HG03159 (cell line): ENCODE data around the gene NCS1.

Source experiments
- ATAC-seq: cut with Tn5 transposase; IDR thresholded peaks from one replicate; pipeline ENCODE4 v1.9.1; 2021; ENCODE audit warnings: mild to moderate bottlenecking, moderate library complexity; ENCODE audit not compliant: unreplicated experiment

The NCS1 gene

DNA sequence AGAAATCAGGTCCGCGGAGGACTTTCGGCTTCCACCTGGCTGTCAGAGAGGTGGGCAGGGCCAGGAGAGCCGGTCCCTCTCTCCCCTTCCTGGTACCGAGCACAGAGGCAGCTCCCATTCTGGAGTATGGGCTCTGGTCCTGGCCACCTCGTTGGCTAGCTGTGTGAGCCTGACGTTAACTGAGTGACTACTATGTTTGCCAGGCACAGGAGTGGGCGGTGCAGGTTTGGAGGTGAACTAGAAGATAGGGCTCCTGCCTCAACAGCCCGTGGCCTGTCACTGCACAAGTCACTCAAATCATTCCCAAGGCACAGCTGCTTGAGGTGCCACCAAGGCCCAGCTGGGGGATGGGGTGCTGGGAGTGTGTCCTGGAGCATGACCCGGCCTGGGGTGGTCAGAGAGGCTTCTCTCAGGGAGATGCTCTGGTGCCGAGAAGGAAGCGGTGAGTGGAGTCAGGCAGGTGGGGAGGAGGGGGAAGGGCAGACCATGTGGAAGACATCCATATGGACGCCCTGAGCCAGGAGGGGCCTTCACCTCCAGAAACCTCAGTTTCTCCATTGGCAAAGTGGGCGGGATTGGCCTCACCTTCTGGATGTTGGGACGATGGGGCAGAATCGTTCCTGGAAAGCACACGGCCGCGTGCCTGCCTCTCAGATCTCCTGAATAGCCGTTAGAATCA lies 39.5 kb downstream of the NCS1 start:
- ATAC-seq = no peak

DNA sequence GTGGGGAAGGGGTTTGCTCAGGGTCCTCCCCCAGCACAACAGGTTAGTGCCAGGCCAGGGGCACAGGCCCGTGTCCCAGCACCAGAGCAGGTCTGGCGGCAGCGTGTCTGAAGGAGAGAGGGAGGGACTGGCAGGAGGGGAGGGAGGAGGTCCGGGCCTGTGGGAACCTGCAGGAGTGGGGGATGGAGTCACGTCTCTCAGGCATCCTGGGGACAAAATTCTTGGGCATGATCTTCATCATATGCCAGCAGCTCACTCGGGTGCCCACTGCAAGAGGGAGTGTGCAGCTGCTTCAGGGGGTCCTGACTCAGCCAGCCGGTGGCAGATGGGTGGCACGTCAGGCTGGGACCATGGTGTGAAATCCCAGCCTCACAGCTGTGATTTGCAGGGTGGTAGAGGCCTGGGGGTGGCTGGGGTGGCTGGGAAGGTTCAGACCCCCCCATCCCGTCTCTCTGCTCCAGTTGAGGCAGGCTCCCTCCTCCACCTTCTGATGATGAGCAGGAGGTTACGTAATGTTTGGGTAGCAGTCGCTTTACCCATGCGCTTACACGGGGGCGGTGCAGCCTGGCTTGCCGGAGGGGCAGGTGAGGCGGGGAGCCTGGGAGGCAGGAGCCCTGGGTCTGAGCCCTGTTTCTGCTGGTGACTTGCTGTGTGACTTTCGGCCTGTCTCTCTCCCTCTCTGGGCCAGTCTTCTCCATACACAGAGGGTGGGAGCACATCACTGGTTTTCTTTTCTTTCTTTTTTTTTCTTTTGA lies 40.5 kb downstream of the NCS1 start:
- ATAC-seq = no peak

DNA sequence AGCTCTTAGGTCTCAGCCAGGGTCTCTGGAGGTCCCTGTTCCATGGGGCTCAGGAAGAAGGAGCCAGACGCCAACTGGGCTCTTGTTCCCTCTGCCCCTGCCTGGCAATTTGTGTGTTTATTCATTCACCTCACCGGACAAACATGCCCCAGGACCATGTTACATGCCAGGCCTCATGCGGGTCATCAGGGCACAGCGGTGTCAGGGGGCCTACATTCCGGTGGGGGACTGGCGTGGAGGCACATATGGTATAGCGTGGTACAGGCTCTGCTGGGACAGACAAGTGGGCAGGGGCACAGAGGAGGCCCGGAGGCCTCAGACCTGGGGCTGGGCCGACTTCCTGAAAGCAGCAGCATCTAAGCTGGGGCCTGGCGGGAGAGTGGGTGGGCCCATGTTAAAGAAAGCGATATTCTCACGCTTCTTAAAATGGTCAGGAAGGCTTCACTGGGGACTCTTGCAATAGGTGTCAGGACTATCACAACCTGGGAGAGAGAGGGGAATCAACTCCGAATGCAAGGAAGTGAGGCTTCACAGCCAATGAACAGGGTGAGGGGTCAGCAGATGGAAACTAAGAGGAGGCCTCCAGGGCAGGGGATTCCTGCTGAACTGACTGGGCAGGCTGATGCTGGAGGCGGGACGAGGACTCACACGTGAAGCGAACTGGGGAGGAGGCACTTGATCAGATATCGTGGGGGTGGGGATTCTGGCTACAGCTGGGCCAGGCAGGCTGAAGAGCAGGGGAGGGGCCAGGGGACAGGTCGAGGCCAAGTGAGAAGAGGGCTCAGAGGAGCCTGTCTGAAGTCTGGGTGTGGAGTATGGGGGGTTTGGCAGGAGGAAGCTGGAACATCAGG lies 41.9 kb downstream of the NCS1 start:
- no peak for ATAC-seq

DNA sequence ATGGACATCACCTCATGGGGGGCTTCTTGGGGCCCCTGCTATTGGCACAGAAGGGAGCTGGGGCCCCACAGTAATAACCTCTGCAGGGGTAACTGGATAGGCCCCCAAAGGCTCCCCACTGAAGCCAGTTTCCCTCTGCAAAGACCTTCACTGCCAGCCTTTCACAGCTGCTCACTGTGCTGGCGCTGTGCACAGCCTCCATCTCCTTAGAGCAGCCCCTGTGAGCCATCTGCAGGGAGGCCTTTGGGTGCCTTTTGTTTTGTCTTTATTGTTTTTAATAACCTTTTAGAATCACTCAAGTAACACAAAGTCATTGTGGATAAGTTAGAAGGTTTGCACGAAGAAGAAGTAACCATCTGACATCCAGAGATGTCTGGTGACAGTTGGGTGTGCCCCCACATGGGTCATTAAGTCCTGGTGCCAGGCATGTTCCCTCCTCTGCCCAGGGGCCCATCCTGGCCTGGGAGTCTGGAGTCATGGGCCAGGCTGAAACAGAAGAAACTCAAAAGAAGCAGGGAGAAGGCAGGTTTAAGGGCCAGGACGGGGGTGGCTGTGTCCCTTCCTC lies 42.7 kb downstream of the NCS1 start:
- ATAC-seq = no peak

DNA sequence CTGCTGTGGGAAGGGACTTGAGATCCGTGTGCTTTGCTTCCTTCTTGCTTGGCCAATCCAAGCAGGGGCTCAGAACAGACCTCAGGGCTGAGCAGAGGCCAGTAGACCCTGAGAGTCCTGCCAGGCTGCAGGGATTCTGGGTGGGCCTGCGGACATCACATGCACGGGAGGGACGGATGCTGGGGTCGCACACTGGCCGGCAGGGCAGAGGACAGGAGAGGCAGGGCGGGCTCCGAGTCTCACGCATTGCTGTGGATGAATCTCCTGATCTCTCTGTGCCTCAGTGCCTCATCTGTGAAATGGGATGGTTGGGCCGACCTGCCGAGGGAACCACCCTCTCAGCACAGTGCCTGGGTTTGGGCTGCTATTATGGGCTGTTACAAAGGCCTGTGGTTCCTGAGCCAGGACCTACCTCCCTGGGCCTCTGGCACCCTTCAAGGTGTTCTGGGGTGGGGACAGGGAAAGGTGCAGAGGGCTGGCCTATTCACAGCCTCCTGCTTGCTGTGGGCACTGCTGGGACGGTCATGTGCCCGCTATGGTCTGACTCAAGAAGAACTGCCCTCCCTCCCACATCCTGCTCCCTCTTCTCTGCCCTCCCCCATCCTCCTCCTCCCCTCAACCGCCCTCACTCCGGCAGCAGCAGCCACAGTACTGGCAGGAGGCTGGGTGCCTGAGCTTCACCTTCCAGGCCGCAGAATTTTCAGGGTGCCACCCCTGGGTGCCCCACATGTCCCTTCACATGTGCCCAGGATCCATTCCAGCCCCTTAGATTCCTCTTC lies 43.3 kb downstream of the NCS1 start:
- no peak for ATAC-seq

DNA sequence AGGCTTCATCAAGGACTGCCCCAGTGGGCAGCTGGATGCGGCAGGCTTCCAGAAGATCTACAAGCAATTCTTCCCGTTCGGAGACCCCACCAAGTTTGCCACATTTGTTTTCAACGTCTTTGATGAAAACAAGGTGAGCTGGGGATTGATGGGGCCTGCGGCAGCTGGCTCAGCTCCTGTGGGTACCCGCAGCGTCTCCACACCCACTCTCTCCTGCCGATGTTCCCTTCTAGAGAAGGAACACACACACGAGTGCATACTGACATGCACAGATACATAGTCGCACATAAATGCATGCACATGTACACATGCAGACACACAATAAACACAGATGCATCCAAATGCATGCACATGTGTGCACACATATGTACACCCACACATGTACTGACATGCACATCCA lies 45.6 kb downstream of the NCS1 start:
- ATAC-seq = no peak

DNA sequence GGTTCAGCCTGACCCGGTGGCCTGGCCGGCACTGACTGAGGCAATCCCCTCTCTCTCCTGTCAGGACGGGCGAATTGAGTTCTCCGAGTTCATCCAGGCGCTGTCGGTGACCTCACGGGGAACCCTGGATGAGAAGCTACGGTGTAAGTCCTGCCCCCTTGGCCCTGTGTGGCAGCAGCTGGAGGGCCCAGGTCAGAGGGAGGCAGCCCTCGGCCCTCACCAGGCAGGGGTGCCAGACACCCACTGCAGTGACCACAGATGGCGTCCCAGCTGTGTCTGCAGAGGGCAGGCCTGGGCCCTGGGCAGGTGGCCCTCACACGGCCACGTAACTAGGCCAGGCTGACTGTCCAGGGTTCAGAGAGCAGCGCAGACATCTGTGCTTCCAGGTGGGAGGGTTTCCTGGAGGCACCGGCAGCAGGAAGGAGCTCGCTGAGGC lies 47.5 kb downstream of the NCS1 start:
- no peak for ATAC-seq

DNA sequence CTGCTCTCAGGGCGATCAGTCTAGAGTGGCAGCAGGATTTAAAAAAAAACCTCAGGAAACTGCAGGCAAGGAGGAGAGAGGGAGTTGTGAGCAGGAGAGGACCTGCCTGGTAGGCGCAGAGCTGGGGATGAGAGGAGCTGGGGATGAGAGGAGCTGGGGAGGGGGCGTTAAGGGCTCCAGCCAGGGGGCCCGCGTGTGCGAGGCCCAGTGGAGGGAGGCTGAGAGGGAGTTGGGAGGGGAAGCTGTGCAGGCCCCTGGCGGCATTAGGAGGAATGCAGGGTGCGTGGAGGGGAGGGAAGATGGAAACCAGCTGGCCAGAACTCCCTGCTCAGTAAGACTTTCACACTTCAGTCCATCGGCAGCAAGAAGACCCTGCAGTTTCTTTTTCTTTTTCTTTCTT lies 48.1 kb downstream of the NCS1 start:
- no peak for ATAC-seq

DNA sequence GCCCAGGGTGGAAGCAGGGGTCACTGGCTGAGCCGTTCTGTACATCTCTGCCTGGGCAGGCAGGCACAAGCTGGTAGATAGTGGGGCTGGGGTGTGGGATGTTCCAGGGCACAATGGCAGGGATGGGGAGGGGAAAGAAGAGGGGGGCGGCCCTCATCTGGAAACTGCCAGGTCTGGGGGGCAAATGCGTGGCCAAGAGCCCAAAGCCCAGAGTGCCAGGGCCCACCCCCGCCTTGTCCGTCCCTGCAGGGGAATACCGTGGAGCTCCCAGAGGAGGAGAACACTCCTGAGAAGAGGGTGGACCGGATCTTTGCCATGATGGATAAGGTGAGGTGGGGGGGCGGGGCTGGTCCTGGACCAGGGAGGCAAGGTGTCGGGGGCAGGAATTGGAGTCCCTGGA lies 50.6 kb downstream of the NCS1 start:
- no peak for ATAC-seq

DNA sequence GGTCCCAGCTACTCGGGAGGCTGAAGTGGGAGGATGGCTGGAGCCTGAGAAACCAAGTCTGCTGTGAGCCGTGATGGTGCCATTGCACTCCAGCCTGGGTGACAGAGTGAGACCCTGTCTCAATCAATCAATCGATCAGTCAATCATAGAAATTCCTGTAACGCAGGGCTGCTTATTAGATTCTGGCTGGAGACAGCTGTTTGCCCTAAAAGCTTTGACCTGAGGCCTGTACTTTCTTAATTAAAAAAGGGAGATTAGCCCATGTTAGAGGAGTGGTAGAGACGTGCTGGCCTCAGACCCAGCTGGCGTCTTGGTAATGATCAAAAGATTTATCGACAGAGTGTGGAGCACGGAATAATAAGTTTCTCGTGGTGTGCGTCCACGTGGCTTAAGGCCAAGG lies 52.9 kb downstream of the NCS1 start:
- ATAC-seq = no peak

DNA sequence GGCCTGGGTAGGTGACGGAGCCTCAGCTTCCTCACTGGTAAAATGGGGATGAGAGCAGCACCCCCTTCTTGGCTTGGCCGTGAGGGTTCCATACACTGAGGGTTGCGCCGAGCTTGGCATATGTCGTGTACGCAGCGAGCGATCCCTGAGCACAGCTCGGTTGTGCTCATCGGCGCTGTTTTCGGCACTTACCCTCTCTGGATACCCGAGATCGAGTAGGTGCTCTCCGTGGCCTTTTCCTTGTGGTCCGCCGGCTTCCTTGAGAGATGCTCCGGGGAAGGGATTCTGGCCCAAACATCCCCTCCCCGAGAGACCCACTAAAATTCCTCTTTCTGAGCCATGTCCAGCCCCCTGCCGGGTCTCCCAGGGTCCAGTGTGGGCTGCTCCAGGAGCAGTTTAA lies 53.4 kb downstream of the NCS1 start:
- no peak for ATAC-seq

DNA sequence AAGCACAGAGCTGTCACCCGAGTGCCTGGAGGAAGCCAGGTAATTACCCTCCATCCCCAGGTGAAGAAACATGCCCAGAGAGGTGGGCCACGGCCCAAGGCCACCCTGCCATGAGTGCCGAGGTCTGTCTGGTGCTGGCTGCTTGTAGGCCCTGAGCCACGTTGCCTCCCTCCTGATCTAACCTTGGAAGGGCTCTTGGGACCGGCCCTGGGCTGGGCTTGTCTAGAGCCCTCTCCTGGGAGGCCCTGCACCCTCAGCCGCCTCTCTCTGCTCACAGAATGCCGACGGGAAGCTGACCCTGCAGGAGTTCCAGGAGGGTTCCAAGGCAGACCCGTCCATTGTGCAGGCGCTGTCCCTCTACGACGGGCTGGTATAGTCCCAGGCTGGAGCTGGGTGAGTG lies 53.9 kb downstream of the NCS1 start:
- ATAC-seq = no peak

DNA sequence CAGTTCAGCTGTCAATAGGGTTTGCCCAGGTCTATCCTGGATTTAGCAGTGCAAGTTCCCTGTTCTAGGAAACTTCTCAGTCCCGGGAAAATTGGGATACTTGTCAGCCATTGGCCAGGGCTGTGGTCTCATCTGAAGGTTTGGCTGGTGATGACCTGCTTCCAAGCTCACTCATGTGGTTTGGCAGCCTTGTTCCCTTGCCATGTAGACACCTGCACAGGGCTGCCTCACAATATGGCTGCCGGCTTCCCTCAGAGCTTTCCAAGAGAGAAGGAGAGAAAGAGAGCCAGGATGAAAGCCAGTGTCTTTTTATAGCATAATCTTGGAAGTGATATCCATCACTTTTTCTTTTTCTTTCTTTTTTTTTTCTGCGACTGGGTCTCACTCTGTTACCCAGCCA lies 55.6 kb downstream of the NCS1 start:
- no peak for ATAC-seq

DNA sequence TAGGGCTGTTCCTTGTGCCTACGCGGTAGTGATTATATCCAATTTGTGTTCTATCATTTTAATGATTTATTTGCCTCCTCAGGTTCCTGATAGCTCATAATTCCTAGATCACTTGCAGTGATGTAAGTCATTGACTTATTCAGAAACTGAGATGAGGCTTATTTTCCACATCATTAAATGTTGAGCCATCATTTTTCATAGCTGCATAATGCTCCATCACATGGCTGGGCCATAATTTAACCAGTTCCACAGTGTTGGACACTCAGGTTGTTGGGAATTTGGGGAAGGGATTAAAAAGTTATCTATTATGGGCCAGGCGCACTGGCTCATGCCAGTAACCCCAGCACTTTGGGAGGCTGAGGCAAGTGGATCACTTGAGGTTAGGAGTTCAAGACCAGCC lies 57.6 kb downstream of the NCS1 start:
- no peak for ATAC-seq

DNA sequence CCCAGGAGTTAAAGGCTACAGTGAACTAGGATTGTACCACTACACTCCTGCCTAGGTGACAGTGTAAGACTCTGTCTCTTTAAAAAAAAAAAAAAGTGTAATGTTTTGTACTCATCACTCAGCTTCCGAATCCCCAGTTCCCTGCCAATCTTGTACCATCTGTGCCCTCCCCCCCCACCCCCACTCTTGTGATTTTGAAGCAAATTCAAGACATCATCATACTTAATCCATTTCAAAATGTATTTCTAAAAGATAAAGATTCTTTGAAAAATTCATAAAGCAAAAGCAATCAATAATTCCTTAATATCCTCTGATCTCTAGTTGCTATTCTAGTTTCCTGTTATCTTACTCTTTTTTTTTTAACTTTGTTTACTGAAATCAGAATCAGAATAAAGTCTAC lies 58.4 kb downstream of the NCS1 start:
- ATAC-seq = no peak

DNA sequence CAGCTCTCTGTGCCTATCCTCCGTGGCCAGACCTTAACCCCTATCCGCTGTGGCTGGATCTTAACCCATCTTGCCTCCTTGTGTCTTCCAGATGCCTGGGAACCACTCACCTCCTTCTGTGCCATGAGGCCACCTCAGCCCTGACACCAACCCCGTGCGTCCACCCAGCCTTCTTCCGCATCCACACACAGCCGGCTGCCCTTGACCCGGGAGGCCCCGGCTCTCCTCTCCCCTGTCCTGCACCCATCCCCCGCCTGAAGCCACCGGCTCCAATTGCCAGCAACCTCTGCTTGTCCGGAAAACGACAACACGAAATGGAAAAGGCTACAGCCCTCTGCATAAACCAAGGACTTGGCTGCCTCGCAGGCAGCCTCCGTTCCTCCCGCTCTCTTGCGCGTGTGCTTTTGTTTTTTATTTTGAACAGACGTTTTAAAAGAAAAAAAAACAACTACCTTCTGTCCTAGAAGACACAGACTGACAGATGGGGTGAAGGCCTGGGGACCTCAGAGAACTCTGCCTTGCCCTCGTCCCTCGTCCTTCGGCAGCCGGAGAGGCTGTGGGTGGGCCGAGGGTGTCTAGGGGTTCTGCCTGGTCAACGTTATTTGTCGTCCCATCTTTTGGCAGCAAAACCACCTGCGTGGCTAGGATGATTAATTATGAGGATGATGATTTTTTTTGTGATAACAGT lies 60.8 kb downstream of the NCS1 start:
- ATAC-seq = no peak

DNA sequence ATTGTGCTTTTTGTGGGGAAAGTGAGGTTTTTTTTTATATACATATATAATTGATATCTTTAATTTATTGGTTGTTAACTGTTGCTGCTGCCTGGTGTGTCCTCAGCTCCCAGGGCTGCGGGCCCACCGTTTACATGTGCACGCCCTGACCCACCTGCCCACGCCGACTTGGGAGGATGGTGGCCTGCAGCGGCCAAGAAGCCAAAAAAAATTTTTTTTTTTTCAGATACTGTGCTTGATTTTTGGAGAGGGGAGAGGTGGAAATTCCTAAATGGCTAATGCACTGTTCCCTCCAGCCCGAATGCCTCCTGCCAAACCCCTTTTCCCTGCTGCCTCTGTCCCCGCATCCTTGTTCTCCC lies 61.4 kb downstream of the NCS1 start:
- ATAC-seq = no peak

DNA sequence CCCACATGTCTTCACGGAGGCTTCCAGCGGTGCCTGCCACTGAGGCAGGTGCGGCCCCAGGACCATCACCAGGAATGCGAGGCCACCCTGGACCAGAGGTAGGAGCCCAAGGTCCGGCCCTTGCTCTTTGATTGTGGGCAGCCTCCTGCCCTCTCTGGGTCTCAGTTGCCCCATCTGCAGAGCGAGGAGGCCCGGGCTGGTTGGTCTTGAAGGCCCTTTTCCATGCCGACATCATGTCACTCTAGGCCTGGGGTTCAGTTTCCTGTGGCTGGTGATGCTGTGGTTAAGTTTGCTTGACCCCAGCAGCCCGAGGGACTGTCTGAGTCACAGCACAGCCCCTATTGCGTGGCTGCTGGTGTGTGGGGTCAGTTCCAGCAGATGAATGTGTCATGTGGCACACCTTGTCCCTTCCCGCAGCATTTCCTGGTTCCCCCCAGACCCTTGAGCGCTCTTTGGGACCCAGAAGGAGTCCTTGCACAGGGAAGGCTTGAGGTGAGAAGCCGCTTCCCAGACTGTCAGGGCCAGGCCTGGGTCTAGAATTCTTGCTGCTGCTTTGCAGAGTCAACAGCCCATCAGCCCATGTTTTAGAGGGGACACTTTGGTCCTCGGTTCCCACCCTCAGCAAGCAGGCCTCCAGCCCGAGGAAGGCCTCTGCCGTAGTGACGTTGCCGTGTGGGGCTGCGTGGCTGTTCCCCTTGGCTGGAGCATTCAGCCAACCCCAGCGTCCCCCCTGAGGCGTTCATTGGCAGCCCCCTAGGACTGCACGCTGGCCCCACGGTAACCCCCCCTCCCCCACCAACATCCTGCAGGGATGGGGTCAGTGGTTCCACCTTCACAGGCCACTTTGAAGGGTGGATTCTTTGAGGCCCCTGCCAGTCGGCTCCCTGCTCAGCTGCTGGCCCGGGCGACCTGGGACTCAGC lies 62.4 kb downstream of the NCS1 start:
- ATAC-seq = no peak
